Measurements from ENCODE around the gene MAST4.

The MAST4 gene

DNA sequence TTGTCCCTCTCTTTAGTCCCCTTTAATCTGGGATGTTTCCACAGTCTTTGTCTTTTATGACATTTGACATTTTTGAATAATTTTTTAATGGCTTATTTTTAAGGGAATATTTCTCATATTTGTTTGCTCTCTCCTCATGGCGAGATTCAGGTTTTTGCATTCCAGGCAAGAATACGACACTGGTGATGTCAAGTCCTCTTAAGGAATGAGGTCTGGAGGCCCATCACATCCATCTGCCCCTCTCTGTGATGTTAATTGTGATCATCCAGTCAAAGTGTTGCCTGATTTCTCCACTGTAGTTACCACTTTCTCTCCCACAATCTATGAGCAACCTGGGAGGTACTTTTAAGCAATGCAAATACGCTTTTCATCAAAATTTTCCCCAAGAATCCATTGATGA is 193.2 kb downstream of the MAST4 start:
- H3K9me3 Mint-ChIP-seq = no peaks in the 10 kb centered on the region
- H3K4me3 Mint-ChIP-seq = no peak overlapping the region

DNA sequence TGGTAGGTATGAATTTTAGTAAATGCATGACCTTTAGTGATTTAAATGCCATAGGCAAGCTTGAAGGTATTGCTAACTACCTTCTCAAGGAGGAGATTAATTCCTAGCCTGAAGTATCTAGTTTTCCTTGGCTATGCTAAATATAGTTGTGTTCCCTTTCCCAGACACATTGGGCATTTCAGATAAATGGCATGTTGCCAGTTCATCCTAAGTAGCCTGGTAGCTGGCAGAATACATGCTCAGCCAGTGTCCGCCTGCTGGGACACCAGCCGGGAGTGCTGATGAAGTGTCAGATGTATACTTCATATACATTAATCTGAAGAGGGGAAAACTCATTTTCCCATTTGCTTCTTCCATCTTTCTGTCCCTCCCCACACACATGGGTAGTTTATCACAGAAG is 196.9 kb downstream of the MAST4 start:
- H3K36me3 Mint-ChIP-seq (ENCODE audit: low read depth) = no peaks in the 10 kb centered on the region
- H3K4me3 Mint-ChIP-seq = no peak overlapping the region
- TF ChIP-seq, protein P1, sequence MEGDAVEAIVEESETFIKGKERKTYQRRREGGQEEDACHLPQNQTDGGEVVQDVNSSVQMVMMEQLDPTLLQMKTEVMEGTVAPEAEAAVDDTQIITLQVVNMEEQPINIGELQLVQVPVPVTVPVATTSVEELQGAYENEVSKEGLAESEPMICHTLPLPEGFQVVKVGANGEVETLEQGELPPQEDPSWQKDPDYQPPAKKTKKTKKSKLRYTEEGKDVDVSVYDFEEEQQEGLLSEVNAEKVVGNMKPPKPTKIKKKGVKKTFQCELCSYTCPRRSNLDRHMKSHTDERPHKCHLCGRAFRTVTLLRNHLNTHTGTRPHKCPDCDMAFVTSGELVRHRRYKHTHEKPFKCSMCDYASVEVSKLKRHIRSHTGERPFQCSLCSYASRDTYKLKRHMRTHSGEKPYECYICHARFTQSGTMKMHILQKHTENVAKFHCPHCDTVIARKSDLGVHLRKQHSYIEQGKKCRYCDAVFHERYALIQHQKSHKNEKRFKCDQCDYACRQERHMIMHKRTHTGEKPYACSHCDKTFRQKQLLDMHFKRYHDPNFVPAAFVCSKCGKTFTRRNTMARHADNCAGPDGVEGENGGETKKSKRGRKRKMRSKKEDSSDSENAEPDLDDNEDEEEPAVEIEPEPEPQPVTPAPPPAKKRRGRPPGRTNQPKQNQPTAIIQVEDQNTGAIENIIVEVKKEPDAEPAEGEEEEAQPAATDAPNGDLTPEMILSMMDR (IDR thresholded peaks at IDR 0.05; ENCODE audit: unreplicated experiment in 3 of 3) = no peak

More for the DNA sequence above, 193.2 kb downstream of the MAST4 start:
- Mint-ChIP-seq H3K27ac (no peak overlapping the region), H3K27me3 (ENCODE audit: low read depth) (no peaks in the 10 kb centered on the region), H3K36me3 (ENCODE audit: low read depth) (no peaks in the 10 kb centered on the region), H3K4me1 (no peaks in the 10 kb centered on the region)
- TF ChIP-seq, protein P1 (IDR thresholded peaks at IDR 0.05; ENCODE audit: unreplicated experiment in 3 of 3) = no peak

DNA sequence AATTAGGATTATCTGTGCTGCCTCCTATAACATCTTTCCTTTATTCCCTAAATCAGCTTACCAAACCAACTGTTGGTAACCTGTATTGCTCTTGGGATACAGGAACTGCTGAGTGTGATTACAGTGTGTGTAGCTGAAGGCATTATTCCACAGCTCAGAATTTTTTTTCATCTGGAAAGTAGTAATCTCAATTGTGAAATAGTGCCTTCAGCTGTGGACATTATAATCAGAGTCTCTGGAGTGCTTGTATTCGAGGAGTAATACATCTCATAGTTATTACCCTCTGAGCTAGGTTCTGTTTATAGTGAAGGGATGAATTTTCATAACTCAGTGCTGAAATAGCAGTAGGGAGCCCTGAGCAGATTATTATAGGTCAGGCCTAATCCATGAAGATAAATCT is 199.5 kb downstream of the MAST4 start:
- H3K4me3 Mint-ChIP-seq = no peak overlapping the region
- no peaks in the 10 kb centered on the region for H3K36me3 Mint-ChIP-seq (ENCODE audit: low read depth)
- H3K27me3 Mint-ChIP-seq (ENCODE audit: low read depth) = no peaks in the 10 kb centered on the region
- H3K9me3 Mint-ChIP-seq = no peaks in the 10 kb centered on the region
- TF ChIP-seq, protein P1 (IDR thresholded peaks at IDR 0.05; ENCODE audit: unreplicated experiment in 3 of 3) = no peak
- H3K27ac Mint-ChIP-seq = no peak overlapping the region
- H3K4me1 Mint-ChIP-seq = no peaks in the 10 kb centered on the region

More for the DNA sequence above, 196.9 kb downstream of the MAST4 start:
- H3K27ac Mint-ChIP-seq = no peak overlapping the region
- H3K27me3 Mint-ChIP-seq (ENCODE audit: low read depth) = no peaks in the 10 kb centered on the region
- H3K9me3 Mint-ChIP-seq = no peaks in the 10 kb centered on the region
- H3K4me1 Mint-ChIP-seq = no peaks in the 10 kb centered on the region

DNA sequence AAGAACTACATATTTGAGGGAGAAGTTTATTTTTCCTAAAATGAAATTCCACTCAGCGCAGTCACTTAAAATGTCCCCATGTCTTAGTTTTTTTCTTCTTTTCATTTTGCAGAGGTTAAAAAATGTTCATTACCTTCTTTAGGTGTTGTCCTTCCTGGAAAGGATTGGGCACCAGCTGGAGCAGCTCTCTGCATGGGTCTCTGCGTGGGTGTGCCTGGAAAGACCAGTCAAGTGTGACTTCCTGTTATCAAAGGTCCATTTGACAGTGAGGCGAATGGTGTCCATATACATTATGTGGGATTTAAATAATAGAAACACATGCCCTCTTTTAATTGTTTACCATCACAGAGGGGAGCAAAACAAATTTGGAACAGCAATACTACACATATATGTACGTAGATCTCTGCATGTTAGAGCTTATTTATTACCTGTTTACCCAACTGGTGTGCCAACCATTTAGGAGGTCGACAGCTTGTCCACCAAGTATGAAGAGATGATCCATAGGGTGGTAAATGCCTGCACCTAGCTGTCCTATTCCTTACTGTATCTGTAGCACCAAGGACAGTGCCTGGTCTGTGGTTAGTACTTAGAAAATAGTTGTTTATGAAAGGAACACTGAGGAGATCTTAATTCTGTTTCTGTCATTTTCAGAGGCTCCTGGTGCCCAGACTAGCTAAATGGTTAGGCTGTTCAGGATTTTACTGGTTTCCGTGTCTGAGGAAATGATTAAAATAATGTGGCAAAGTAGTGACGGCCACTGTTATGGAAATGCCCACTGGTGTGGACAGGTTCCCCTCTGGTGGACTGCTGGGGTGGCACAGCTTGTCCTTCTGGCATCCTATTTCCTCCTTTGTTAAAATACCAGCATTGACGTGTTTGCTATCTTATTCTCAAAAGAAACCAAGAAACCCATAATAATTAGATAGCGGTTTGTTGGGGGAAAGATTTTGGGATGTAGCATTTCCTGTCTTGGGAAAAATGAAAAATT is 200.4 kb downstream of the MAST4 start:
- no peaks in the 10 kb centered on the region for H3K27me3 Mint-ChIP-seq (ENCODE audit: low read depth)
- TF ChIP-seq, protein P1 (IDR thresholded peaks at IDR 0.05; ENCODE audit: unreplicated experiment in 3 of 3) = no peak
- H3K4me1 Mint-ChIP-seq = no peaks in the 10 kb centered on the region
- no peak overlapping the region for H3K27ac Mint-ChIP-seq
- H3K9me3 Mint-ChIP-seq = no peaks in the 10 kb centered on the region
- no peaks in the 10 kb centered on the region for H3K36me3 Mint-ChIP-seq (ENCODE audit: low read depth)
- no peak overlapping the region for H3K4me3 Mint-ChIP-seq

DNA sequence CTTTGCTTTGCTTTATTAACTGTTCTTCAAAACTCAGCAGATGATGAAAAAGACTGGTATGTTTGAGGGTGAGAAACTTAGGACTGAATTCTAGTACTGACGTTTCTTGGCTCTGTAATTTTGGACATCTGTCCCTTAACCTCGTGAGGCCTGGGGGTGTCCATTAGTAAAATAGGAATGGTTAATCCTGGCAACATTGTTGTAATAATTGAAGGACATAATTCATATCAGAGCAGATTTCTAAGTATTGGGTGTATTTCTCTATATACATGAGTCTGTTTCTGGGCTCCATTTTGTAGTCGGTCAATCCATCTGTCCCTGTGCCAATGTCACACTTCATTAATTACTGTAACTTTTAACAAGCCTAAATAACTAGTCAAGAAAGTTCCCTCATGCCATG is 206.7 kb downstream of the MAST4 start:
- no peaks in the 10 kb centered on the region for H3K27me3 Mint-ChIP-seq (ENCODE audit: low read depth)
- no peaks in the 10 kb centered on the region for H3K9me3 Mint-ChIP-seq
- H3K36me3 Mint-ChIP-seq (ENCODE audit: low read depth) = no peaks in the 10 kb centered on the region
- no peak overlapping the region for H3K27ac Mint-ChIP-seq
- H3K4me1 Mint-ChIP-seq = no peaks in the 10 kb centered on the region
- TF ChIP-seq, protein P1 (IDR thresholded peaks at IDR 0.05; ENCODE audit: unreplicated experiment in 3 of 3) = no peak
- no peak overlapping the region for H3K4me3 Mint-ChIP-seq

Measured in nephron (organoid).